ENCODE measurements around the gene PCCA.
"Not testable (repeated sequence)": the region's sequence is repeated elsewhere in the genome, so short reads cannot be mapped to it uniquely, and the experiment has no call there.

The PCCA gene

DNA sequence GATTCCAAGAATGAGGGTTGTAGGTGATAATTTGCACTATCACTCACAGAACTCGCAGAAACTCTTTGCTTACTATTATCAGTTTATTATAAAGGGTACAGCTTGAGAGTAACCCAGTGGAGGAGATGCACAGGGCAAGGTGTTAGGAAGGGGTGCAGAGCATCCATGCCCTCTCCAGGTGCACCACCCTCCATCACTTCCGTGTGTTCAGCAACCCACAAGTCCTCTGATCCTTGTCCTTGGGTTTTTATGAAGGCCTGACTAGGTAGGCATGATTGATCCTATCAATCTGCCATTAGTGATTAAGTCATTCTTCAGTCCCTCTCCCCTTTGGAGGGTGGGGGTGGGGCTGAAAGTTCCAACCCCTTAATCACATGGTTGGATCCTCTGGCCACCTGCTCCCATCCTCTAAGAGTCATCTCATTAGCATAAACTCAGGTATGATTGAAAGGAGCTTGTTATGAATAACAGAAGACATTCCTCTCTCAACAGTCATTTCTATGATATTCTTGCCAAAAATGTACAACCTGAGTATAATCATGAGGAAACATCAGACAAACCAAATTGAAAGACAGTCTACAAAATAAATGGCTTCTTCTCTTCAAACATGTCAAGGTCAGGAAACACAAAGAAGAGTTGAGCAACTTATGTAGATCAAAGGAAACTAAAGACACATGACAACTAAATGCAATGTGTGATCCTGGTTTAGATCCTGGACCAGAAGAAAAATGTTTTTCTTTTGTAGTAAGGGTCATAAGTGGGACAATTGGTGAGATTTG, 225.4 kb downstream of the PCCA start:
- no peak overlapping the region for H3K27ac ChIP-seq
- TF ChIP-seq ZFX (IDR thresholded peaks at IDR 0.05) (no peak), CTCF (conservative IDR thresholded peaks at IDR 0.05) (no peak)

DNA sequence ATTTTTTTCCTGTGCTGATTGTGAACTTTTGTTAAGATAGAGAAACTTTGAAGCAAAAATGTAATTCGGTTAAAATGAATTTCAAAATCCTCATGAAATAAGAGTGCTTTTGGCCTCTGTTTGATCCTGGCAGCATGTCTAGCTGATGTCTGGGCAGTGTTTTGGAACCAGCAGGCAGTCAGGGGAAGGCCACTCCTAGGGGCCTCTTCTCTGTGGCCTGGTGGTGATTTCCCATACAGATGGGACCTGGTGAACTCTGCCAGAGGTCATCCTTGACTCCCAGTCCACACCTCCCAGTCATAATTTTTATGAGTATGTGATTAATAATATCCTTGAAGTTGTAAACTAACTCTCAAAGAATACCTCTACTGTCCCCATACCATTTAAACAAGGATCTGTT, 226.6 kb downstream of the PCCA start:
- TF ChIP-seq CTCF (conservative IDR thresholded peaks at IDR 0.05) = no peak
- no peak for TF ChIP-seq ZFX (IDR thresholded peaks at IDR 0.05)
- H3K27ac ChIP-seq = no peak overlapping the region

DNA sequence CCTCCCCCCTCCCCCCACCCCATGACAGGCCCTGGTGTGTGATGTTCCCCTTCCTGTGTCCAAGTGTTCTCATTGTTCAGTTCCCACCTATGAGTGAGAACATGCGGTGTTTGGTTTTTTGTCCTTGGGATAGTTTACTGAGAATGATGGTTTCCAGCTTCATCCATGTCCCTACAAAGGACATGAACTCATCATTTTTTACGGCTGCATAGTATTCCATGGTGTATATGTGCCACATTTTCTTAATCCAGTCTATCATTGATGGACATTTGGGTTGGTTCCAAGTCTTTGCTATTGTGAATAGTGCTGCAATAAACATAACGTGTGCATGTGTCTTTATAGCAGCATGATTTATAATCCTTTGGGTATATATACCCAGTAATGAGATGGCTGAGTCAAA, 229.6 kb downstream of the PCCA start:
- H3K27ac ChIP-seq = not testable (repeated sequence)

DNA sequence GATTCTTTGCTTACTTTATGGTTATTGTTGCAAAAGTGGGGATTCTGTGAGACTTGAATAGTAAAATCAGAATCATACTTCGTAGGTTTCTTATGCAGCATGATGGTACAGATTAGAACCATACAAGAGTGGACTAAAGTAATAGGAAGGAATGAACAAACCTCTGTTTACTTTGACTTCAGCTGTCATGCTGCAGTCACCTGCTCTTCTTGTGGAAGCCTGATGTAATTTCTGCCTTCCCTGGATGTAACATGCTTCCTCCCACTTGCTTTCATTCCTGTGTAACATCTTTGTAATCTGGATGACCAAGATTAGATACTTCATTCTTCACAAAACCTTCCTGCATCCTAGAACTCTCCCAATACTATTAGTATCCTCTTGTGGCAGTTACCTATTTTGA, 235.0 kb downstream of the PCCA start:
- TF ChIP-seq CTCF (conservative IDR thresholded peaks at IDR 0.05) (no peak), ZFX (IDR thresholded peaks at IDR 0.05) (no peak)
- no peak overlapping the region for H3K27ac ChIP-seq

- TF ChIP-seq ZFX (IDR thresholded peaks at IDR 0.05) = no peak
- TF ChIP-seq CTCF (conservative IDR thresholded peaks at IDR 0.05) = no peak
- H3K27ac ChIP-seq = no peak overlapping the region
Measured at GRCh38 chr13:100330662-100331061, 241.8 kb downstream of the PCCA start.

GRCh38 chr13:100333141-100333540, 244.2 kb downstream of the PCCA start:
- no peak overlapping the region for H3K27ac ChIP-seq
- TF ChIP-seq CTCF (conservative IDR thresholded peaks at IDR 0.05) (no peak), ZFX (IDR thresholded peaks at IDR 0.05) (no peak)

DNA sequence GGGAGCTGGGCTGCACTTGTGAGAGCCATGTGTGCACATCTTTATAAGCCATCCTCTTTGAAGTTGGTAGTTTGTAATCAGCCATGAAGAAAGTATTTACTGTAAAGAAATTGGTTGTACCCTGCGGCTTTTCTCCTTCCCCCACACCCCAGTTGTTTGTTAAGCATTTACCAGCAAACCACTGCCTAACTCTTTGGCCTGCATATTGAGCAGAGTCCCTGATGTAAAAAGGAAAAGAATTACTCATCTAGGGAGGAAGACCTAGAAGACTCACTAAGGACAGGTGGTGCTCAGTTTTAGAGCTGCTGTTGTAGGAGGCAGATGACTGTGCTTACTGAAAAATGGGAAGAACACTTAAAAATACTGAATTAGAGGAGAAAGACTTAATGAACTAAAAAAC, 245.3 kb downstream of the PCCA start:
- TF ChIP-seq ZFX (IDR thresholded peaks at IDR 0.05) (no peak), CTCF (conservative IDR thresholded peaks at IDR 0.05) (no peak)
- no peak overlapping the region for H3K27ac ChIP-seq
